HepG2 (cell line): ENCODE data around the gene CAMTA1. TPM values are rescaled to one million over a fixed set of nuclear protein-coding genes. Genes with fewer than 3 reads are reported as not detected.

ENCODE experiments used
- ATAC-seq: fragments of 200-7000 bp; cut with Tn5 transposase; 3 replicates; pipeline ENCODE4 v1.9.1; 2020; ENCODE audit warnings: mild to moderate bottlenecking, moderate library complexity
- BruUV-seq: library from RNA; stranded (reverse); fragments of 400-500 nt; replicated peaks from 2 replicates; lab custom pipeline; 2021; lab: Mats Ljungman, UMichigan
- CTCF ChIA-PET: fragments of 300-600 bp; formaldehyde crosslinking; extraction: SDS; loops from one replicate; lab custom pipeline; 2021; ENCODE audit warnings: low total read pairs, inconsistent platforms, low intra/inter-chr PET ratio; lab: Yijun Ruan, JAX
- POLR2A ChIA-PET: fragments of 350-600 bp; sonication (Branson Sonifier 250); formaldehyde crosslinking; loops from one replicate; lab custom pipeline; 2020; ENCODE audit warnings: antibody characterized with exemption, inconsistent platforms; lab: Yijun Ruan, JAX
- DNase-seq: peaks from one replicate; pipeline ENCODE4 v3.0.0-alpha.2; 2015; ENCODE audit warnings: low spot score
- FAIRE-seq: peaks from 3 replicates; lab custom pipeline; 2011; peaks lifted over from hg19 to GRCh38; lab: Jason Lieb, UNC
- H2AFZ ChIP-seq: one replicate; pipeline ENCODE4 v1.6.1; 2011; ENCODE audit warnings: low read length, inconsistent platforms
- H3K27ac ChIP-seq: fragments of 300-600 bp; 3 replicates; pipeline ENCODE4 v1.8.0; 2011; ENCODE audit warnings: mixed run types, mild to moderate bottlenecking, mixed read lengths, low read length, inconsistent platforms; ENCODE audit not compliant: insufficient read depth; ENCODE audit errors: extremely low read length
- H3K27me3 ChIP-seq, 2 experiments: fragments of 200-600 bp in 1 of 2; 2 replicates in 1 of 2; 3 replicates in 1 of 2; pipeline versions ENCODE4 v1.6.0 to v1.8.0; 2011; ENCODE audit warnings: low read length in 2 of 2, mild to moderate bottlenecking in 2 of 2, moderate library complexity in 2 of 2, inconsistent platforms in 1 of 2; ENCODE audit not compliant: insufficient read depth in 2 of 2, control insufficient read depth in 1 of 2
- H3K36me3 ChIP-seq, 2 experiments: fragments of 200-600 bp in 1 of 2; replicated peaks in 1 of 2; 2 replicates in 1 of 2; 3 replicates in 1 of 2; pipeline versions ENCODE4 v1.5.1 to v1.8.0; 2011; ENCODE audit warnings: low read length in 2 of 2, inconsistent platforms in 1 of 2; ENCODE audit not compliant: insufficient read depth in 2 of 2, control insufficient read depth in 1 of 2
- H3K4me1 ChIP-seq: 2 replicates; pipeline ENCODE4 v1.5.1; 2012; ENCODE audit warnings: low read length, inconsistent platforms; ENCODE audit not compliant: insufficient read depth
- H3K4me2 ChIP-seq: 2 replicates; pipeline ENCODE4 v1.6.0; 2011; ENCODE audit warnings: low read depth, low read length, inconsistent platforms
- H3K4me3 ChIP-seq, 3 experiments: fragments of 200-600 bp in 1 of 3; sonication (generic), shearing (Covaris generic) in 1 of 3; replicated peaks in 1 of 3; 2 replicates each; pipeline ENCODE4 v1.5.1; 2011 to 2016; ENCODE audit warnings: low read length in 3 of 3, inconsistent platforms in 2 of 3, low read depth in 2 of 3, mild to moderate bottlenecking in 2 of 3, control low read depth in 1 of 3, mixed read lengths in 1 of 3; ENCODE audit not compliant: insufficient read depth in 1 of 3
- H3K79me2 ChIP-seq: one replicate; pipeline ENCODE4 v1.6.1; 2011; ENCODE audit warnings: low read length, inconsistent platforms; ENCODE audit not compliant: insufficient read depth
- H3K9ac ChIP-seq: 2 replicates; pipeline ENCODE4 v1.6.0; 2011; ENCODE audit warnings: mild to moderate bottlenecking, low read depth, low read length, inconsistent platforms; ENCODE audit not compliant: insufficient read depth
- H3K9me3 ChIP-seq: 2 replicates; pipeline ENCODE4 v1.5.1; 2012; ENCODE audit warnings: mild to moderate bottlenecking, low read length
- H4K20me1 ChIP-seq: 2 replicates; pipeline ENCODE4 v1.6.0; 2011; ENCODE audit warnings: inconsistent platforms, mild to moderate bottlenecking, low read length, moderate library complexity; ENCODE audit not compliant: insufficient read depth
- ARNT ChIP-seq: fragments of 450-650 bp; IDR thresholded peaks from 2 replicates; pipeline ENCODE4 v1.6.1; 2017
- HMG20A ChIP-seq: IDR thresholded peaks from 2 replicates; pipeline ENCODE4 v1.6.1; 2016; ENCODE audit warnings: borderline replicate concordance
- LCORL ChIP-seq, 2 experiments: fragments of 450-650 bp in 1 of 2; sonication (generic) in 1 of 2; formaldehyde crosslinking in 1 of 2; IDR thresholded peaks; 2 replicates each; pipeline versions ENCODE4 v1.5.0 to v1.6.1; 2017 to 2020; ENCODE audit warnings: antibody characterized with exemption in 1 of 2, missing genetic modification reagents in 1 of 2
- NAIF1 ChIP-seq: sonication (generic); formaldehyde crosslinking; IDR thresholded peaks from 2 replicates; pipeline ENCODE4 v1.5.0; 2020; ENCODE audit warnings: mild to moderate bottlenecking, missing genetic modification reagents, borderline replicate concordance
- SP2 ChIP-seq: sonication (generic); formaldehyde crosslinking; IDR thresholded peaks from 2 replicates; pipeline ENCODE4 v1.5.1; 2020; ENCODE audit warnings: mild to moderate bottlenecking, missing genetic modification reagents
- UBTF ChIP-seq: sonication (generic); formaldehyde crosslinking; IDR thresholded peaks from 2 replicates; pipeline ENCODE4 v1.4.0; 2020; ENCODE audit warnings: mild to moderate bottlenecking, missing genetic modification reagents
- ZBTB7A ChIP-seq: sonication (generic); formaldehyde crosslinking; IDR thresholded peaks from 2 replicates; pipeline ENCODE4 v1.8.0; 2022; ENCODE audit warnings: mild to moderate bottlenecking, missing genetic modification reagents
- ZNF383 ChIP-seq: sonication (generic); formaldehyde crosslinking; IDR thresholded peaks from 2 replicates; pipeline ENCODE4 v1.4.0; 2020; ENCODE audit warnings: missing genetic modification reagents, mild to moderate bottlenecking, borderline replicate concordance
- ZNF496 ChIP-seq: sonication (generic); formaldehyde crosslinking; IDR thresholded peaks from 2 replicates; pipeline ENCODE4 v1.8.1; 2023; ENCODE audit warnings: mild to moderate bottlenecking, moderate library complexity, missing genetic modification reagents; ENCODE audit not compliant: insufficient replicate concordance
- ZNF878 ChIP-seq: sonication (generic); formaldehyde crosslinking; IDR thresholded peaks from 2 replicates; pipeline ENCODE4 v1.8.1; 2023; ENCODE audit warnings: mild to moderate bottlenecking, missing genetic modification reagents, moderate library complexity
- ZSCAN30 ChIP-seq: sonication (generic); formaldehyde crosslinking; IDR thresholded peaks from 2 replicates; pipeline ENCODE4 v1.5.0; 2020; ENCODE audit warnings: mild to moderate bottlenecking, missing genetic modification reagents
- WGBS: methylation state at CpG from one replicate; pipeline ENCODE4 v1.1.6; 2017; ENCODE audit warnings: low lambda C conversion rate; 5-methylcytosine and 5-hydroxymethylcytosine counted together
- in situ Hi-C: cut with HindIII; loops from 2 replicates; pipeline ENCODE4 v1.10.0; 2017; ENCODE audit warnings: low pct_unique_long_range_greater_than_20kb; ENCODE audit not compliant: extremely low pct_ligation_motif_present
- intact Hi-C: fragments of 100-400 bp; cut with micrococcal nuclease; formaldehyde crosslinking; loops from one replicate; pipeline ENCODE4 v1.10.0; 2022; ENCODE audit not compliant: unreplicated experiment
- polyA plus RNA-seq, 8 experiments: library from polyadenylated mRNA; depleted of rRNA in 3 of 8; stranded (reverse) in 7 of 8; unstranded in 1 of 8; fragments of >200 nt; fragmentation: Illumina TruSeq in 4 of 8; extraction: Trizol in 4 of 8; gene quantifications; 2 replicates each; pipeline versions ENCODE4 v1.2.1 to v1.2.3, GENCODE V29; 2011 to 2016; ENCODE audit warnings: low read depth in 4 of 8, missing spikeins in 1 of 8, mixed read lengths in 1 of 8; ENCODE audit not compliant: insufficient read depth in 1 of 8
- total RNA-seq, 5 experiments: library from RNA; depleted of rRNA; stranded (reverse); fragments of >200 nt; fragmentation: Illumina TruSeq; extraction: Trizol; gene quantifications; 2 replicates each; pipeline ENCODE4 v1.2.3, GENCODE V29; 2016; ENCODE audit warnings: low read depth in 1 of 5
- TF ChIP-seq, protein P1 (sequence below): sonication (generic); formaldehyde crosslinking; IDR thresholded peaks from 2 replicates; pipeline ENCODE4 v1.4.0; 2020; ENCODE audit warnings: missing genetic modification reagents
- TF ChIP-seq, protein P2 (sequence below): sonication (generic); formaldehyde crosslinking; IDR thresholded peaks from 2 replicates; pipeline ENCODE4 v1.9.0; 2021; ENCODE audit warnings: missing genetic modification reagents, borderline replicate concordance
- TF ChIP-seq, protein P3 (sequence below): sonication (generic); formaldehyde crosslinking; IDR thresholded peaks from 2 replicates; pipeline ENCODE4 v1.8.1; 2023; ENCODE audit warnings: missing genetic modification reagents, inconsistent platforms, borderline replicate concordance
- TF ChIP-seq, protein P4 (sequence below): sonication (generic); formaldehyde crosslinking; IDR thresholded peaks from 2 replicates; pipeline ENCODE4 v1.8.1; 2023; ENCODE audit warnings: mild to moderate bottlenecking, moderate library complexity, missing genetic modification reagents

CAMTA1 gene
- total and polyA plus RNA-seq, 2 of the 13 experiments (the other 11 are each of a cell fraction or from before 2014, with no cell fraction given) = 25.0 to 36.4 TPM

GRCh38 chr1:7770669-7770996 lies 985.4 kb downstream of the CAMTA1 start:
- Histone ChIP-seq H3K9me3 (no peaks in the 10 kb centered on the region), H3K79me2 (peaks cover 32% of the 10 kb centered on the region), H3K27ac (peak overlapping the region; percentile 58), H2AFZ (peak overlapping the region; percentile 82), H3K4me1 (peaks cover 26% of the 10 kb centered on the region), H3K36me3 (peaks cover 4 to 11% of the 10 kb centered on the region in 2 experiments; a peak in 3 of 5 replicates), H3K27me3 (no peaks in the 10 kb centered on the region; a peak in 1 of 5 replicates), H3K9ac (peak overlapping the region; percentile 70), H3K4me2 (peak overlapping the region; percentile 75), H3K4me3 (peak overlapping the region; percentile 91 to 99 (median 95); a peak in 5 of 6 replicates), H4K20me1 (peaks cover 9% of the 10 kb centered on the region; the same call in 1 of the 2 replicates)
- DNase-seq (no peak), FAIRE-seq (no peak), ATAC-seq (no peak)
- in situ Hi-C loops (no loop called here), intact Hi-C loops (no loop called here)
- BruUV-seq = TSS peak; percentile 82
- ChIA-PET POLR2A (interaction anchor here (1.2 to 1.6 kb wide), 3 partner anchors 11 to 66 kb away, joined by 4 to 8 read pairs (median 4); partner anchors contain the start of gene PER3), CTCF (no interaction called here)
- 72% methylated on average over 6 of the region's 6 CpGs for WGBS
- TF ChIP-seq, protein P1, sequence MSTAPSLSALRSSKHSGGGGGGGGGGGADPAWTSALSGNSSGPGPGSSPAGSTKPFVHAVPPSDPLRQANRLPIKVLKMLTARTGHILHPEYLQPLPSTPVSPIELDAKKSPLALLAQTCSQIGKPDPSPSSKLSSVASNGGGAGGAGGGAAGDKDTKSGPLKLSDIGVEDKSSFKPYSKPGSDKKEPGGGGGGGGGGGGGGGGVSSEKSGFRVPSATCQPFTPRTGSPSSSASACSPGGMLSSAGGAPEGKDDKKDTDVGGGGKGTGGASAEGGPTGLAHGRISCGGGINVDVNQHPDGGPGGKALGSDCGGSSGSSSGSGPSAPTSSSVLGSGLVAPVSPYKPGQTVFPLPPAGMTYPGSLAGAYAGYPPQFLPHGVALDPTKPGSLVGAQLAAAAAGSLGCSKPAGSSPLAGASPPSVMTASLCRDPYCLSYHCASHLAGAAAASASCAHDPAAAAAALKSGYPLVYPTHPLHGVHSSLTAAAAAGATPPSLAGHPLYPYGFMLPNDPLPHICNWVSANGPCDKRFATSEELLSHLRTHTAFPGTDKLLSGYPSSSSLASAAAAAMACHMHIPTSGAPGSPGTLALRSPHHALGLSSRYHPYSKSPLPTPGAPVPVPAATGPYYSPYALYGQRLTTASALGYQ (CRISPR knock-in tag) = no peak
- TF ChIP-seq, protein P2, sequence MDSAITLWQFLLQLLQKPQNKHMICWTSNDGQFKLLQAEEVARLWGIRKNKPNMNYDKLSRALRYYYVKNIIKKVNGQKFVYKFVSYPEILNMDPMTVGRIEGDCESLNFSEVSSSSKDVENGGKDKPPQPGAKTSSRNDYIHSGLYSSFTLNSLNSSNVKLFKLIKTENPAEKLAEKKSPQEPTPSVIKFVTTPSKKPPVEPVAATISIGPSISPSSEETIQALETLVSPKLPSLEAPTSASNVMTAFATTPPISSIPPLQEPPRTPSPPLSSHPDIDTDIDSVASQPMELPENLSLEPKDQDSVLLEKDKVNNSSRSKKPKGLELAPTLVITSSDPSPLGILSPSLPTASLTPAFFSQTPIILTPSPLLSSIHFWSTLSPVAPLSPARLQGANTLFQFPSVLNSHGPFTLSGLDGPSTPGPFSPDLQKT (CRISPR knock-in tag) = no peak
- TF ChIP-seq ZSCAN30 = no peak
- TF ChIP-seq, protein P3, sequence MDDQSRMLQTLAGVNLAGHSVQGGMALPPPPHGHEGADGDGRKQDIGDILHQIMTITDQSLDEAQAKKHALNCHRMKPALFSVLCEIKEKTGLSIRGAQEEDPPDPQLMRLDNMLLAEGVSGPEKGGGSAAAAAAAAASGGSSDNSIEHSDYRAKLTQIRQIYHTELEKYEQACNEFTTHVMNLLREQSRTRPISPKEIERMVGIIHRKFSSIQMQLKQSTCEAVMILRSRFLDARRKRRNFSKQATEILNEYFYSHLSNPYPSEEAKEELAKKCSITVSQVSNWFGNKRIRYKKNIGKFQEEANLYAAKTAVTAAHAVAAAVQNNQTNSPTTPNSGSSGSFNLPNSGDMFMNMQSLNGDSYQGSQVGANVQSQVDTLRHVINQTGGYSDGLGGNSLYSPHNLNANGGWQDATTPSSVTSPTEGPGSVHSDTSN = no peak
- TF ChIP-seq ZNF878 (CRISPR knock-in tag) = no peak
- no peak for TF ChIP-seq SP2
- TF ChIP-seq ZNF383 (CRISPR knock-in tag) = no peak
- TF ChIP-seq, protein P4, sequence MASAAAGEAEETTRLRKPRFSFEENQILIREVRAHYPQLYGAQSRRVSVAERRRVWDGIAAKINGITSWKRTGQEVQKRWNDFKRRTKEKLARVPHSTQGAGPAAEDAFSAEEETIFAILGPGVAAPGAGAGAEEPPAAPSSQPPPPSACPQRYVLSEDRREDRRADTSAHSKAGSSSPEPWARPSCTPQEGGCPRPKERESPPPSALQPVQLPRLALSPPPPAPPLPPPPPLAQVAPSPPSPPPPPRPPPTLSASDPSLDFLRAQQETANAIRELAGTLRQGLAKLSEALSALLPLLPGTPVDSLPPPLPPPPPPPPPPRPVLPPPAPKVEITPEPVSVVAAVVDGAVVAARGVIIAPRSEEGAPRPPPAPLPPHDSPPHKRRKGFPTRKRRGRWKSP (CRISPR knock-in tag) = 0 out of 2 replicates have a peak, but pooled peaks have one; percentile 5
- TF ChIP-seq HMG20A = no peak
- no peak for TF ChIP-seq UBTF (CRISPR knock-in tag)
- TF ChIP-seq NAIF1 (CRISPR knock-in tag) = peak; percentile 37; the same call in 1 of the 2 replicates
- TF ChIP-seq ZNF496 (CRISPR knock-in tag) = no peak
- TF ChIP-seq LCORL (IDR thresholded peaks at IDR 0.05) = no peak
- TF ChIP-seq LCORL (CRISPR knock-in tag; IDR thresholded peaks at IDR 0.05) = 0 out of 2 replicates have a peak, but pooled peaks have one; percentile 32
- TF ChIP-seq ZBTB7A (CRISPR knock-in tag) = no peak
- TF ChIP-seq ARNT = no peak
